ENCODE data around the gene CFAP53. TPM values are rescaled to one million over a fixed set of nuclear protein-coding genes. Genes with fewer than 3 reads are reported as not detected.

Gene CFAP53
- under 1 TPM in 3 of 9 donors, not detected in 6; 0.14 to 0.62 (median 0.16) TPM for total RNA-seq
- under 1 TPM; 0.10 to 0.15 TPM for polyA plus RNA-seq
- long read RNA-seq, donor 1, result 0 reads
- long read RNA-seq, donor 2, result 0 reads
- long read RNA-seq, donor 3, result 0 reads

- intact Hi-C loops (cut with DNase I), result loop anchor here in 4 of 10 donors (1.0 to 5.0 kb wide), 4 partner anchors 15 to 161 kb away; partner anchors contain the start of genes MBD1 (in 2 of the 4) and SKA1 (in 1 of the 4)
- H3K36me3 ChIP-seq, result peaks cover 0 to 27% (median 23%) of the 10 kb centered on the region in 9 donors
- H3K27me3 ChIP-seq, result no peaks in the 10 kb centered on the region
- TF ChIP-seq POLR2A (IDR thresholded peaks at IDR 0.05) (peak in 1 of 2 donors; percentile 39), CTCF (IDR thresholded peaks at IDR 0.05) (no peak)
- peak within 1 kb of the TSS; percentile 40 to 83 (median 68) for H3K4me3 ChIP-seq
- ATAC-seq (peak; percentile 95 to 98 (median 98)), DNase-seq (peak; percentile 94 to 97 (median 96))
- no peaks in the 10 kb centered on the region for H3K9me3 ChIP-seq
- H3K4me1 ChIP-seq, result peaks cover 4 to 32% (median 14%) of the 10 kb centered on the region in 12 donors
- H3K27ac ChIP-seq, result peak within 1 kb of the TSS in 10 of 12 donors; percentile 6 to 57 (median 20)
- 1% methylated on average over 22 to 37 of the region's 37 CpGs for WGBS, 4 donors
These were observed at the start of gene CFAP53 for GRCh38 chr18:50266248-50266704. Gene CFAP53, minus strand, starts transcription at chr18:50266495. Its CDS starts 91 bp downstream, at chr18:50266404.

- Histone ChIP-seq H3K9me3 (no peaks in the 10 kb centered on the region), H3K27ac (no peak overlapping the region), H3K4me1 (no peaks in the 10 kb centered on the region), H3K36me3 (no peaks in the 10 kb centered on the region), H3K27me3 (peaks cover 0 to 14% (median 0%) of the 10 kb centered on the region in 9 donors), H3K4me3 (no peak overlapping the region)
- DNase-seq, result no peak
- TF ChIP-seq CTCF (IDR thresholded peaks at IDR 0.05), result no peak
- no peak for TF ChIP-seq POLR2A (IDR thresholded peaks at IDR 0.05)
- no peak for ATAC-seq
- WGBS, 4 donors, result 54 to 64% (median 58%) methylated on average over 5 of the region's 5 CpGs
- intact Hi-C loops (cut with DNase I), result loop anchor here in 1 of 10 donors (10.0 kb wide), 1 partner anchor 70 kb away; no protein-coding TSS in a partner anchor
These were observed 49.0 kb upstream of the CFAP53 start for GRCh38 chr18:50315100-50315871.

- no peak for DNase-seq
- TF ChIP-seq POLR2A (IDR thresholded peaks at IDR 0.05) (no peak), CTCF (IDR thresholded peaks at IDR 0.05) (no peak)
- Histone ChIP-seq H3K36me3 (no peaks in the 10 kb centered on the region), H3K27me3 (peaks cover 0 to 14% (median 0%) of the 10 kb centered on the region in 9 donors), H3K4me3 (no peak overlapping the region), H3K27ac (no peak overlapping the region), H3K4me1 (no peaks in the 10 kb centered on the region), H3K9me3 (no peaks in the 10 kb centered on the region)
- intact Hi-C loops (cut with DNase I), result loop anchor here in 1 of 10 donors (10.0 kb wide), 1 partner anchor 69 kb away; no protein-coding TSS in a partner anchor
- 49 to 59% (median 53%) methylated on average over 2 of the region's 2 CpGs for WGBS, 4 donors
- no peak for ATAC-seq
These were observed 47.7 kb upstream of the CFAP53 start for GRCh38 chr18:50313873-50314460.

Data from heart left ventricle (tissue), 16 donors.